Stomach (tissue), 4 donors: ENCODE data around the gene IGLL1.

Experiments used
- CTCF ChIP-seq, 7 experiments: fragments of 450-650 bp in 4 of 7; fragments of 200-600 bp in 3 of 7; sonication (generic) in 3 of 7; IDR thresholded peaks; one replicate each; pipeline ENCODE4 v1.5.1; 2016 to 2019; ENCODE audit warnings: antibody characterized with exemption in 7 of 7, control low read depth in 2 of 7, mild to moderate bottlenecking in 1 of 7
- EP300 ChIP-seq: sonication (generic); formaldehyde crosslinking; IDR thresholded peaks from one replicate; pipeline ENCODE4 v1.6.1; 2017; ENCODE audit warnings: antibody characterized with exemption

- no peak for TF ChIP-seq CTCF (IDR thresholded peaks at IDR 0.05)
- TF ChIP-seq EP300: no peak
Measured at GRCh38 chr22:23598805-23599518, 18.9 kb upstream of the IGLL1 start.
